HG03039 (cell line): ENCODE data around the gene PPFIA1.
"Not testable (repeated sequence)": the region's sequence is repeated elsewhere in the genome, so short reads cannot be mapped to it uniquely, and the experiment has no call there.

Source experiments
- ATAC-seq: cut with Tn5 transposase; IDR thresholded peaks from one replicate; pipeline ENCODE4 v1.9.1; 2021; ENCODE audit warnings: mild to moderate bottlenecking, moderate library complexity; ENCODE audit not compliant: unreplicated experiment

PPFIA1 gene

GRCh38 chr11:70383664-70384565 is 113.4 kb downstream of the PPFIA1 start:
- ATAC-seq = no peak

- ATAC-seq = no peak
These were observed 114.2 kb downstream of the PPFIA1 start for GRCh38 chr11:70384566-70385152.

GRCh38 chr11:70387564-70387963 is 117.1 kb downstream of the PPFIA1 start:
- ATAC-seq = no peak

GRCh38 chr11:70389201-70389600 is 118.7 kb downstream of the PPFIA1 start:
- ATAC-seq = no peak

GRCh38 chr11:70390882-70391281 is 120.4 kb downstream of the PPFIA1 start:
- not testable (repeated sequence) for ATAC-seq

GRCh38 chr11:70394211-70394950 is 123.9 kb downstream of the PPFIA1 start:
- ATAC-seq = no peak

GRCh38 chr11:70397336-70397982 is 127.0 kb downstream of the PPFIA1 start:
- ATAC-seq = no peak

GRCh38 chr11:70397983-70398833 is 127.7 kb downstream of the PPFIA1 start, which contains the start of gene CTTN:
CTTN (plus strand) TSS chr11:70398529; CDS start chr11:70407298, 8,769 bp downstream.
- no peak for ATAC-seq

- ATAC-seq = no peak
These were observed 128.6 kb downstream of the PPFIA1 start for GRCh38 chr11:70398834-70399680.

GRCh38 chr11:70399681-70400112 is 129.2 kb downstream of the PPFIA1 start:
- no peak for ATAC-seq

- ATAC-seq = no peak
These were observed 130.2 kb downstream of the PPFIA1 start for GRCh38 chr11:70400643-70401042.

- ATAC-seq = no peak
These were observed 131.5 kb downstream of the PPFIA1 start for GRCh38 chr11:70402016-70402415.

GRCh38 chr11:70402685-70403084 is 132.2 kb downstream of the PPFIA1 start:
- no peak for ATAC-seq

- no peak for ATAC-seq
These were observed 133.8 kb downstream of the PPFIA1 start for GRCh38 chr11:70404244-70404643.

- no peak for ATAC-seq
These were observed 135.3 kb downstream of the PPFIA1 start for GRCh38 chr11:70405679-70406395.

GRCh38 chr11:70407121-70407520 is 136.6 kb downstream of the PPFIA1 start:
- ATAC-seq = no peak

GRCh38 chr11:70407814-70408213 is 137.3 kb downstream of the PPFIA1 start:
- ATAC-seq = no peak

- ATAC-seq = not testable (repeated sequence)
These were observed 137.8 kb downstream of the PPFIA1 start for GRCh38 chr11:70408326-70408725.
